ENCODE data around the gene COPS6.

The COPS6 gene

DNA sequence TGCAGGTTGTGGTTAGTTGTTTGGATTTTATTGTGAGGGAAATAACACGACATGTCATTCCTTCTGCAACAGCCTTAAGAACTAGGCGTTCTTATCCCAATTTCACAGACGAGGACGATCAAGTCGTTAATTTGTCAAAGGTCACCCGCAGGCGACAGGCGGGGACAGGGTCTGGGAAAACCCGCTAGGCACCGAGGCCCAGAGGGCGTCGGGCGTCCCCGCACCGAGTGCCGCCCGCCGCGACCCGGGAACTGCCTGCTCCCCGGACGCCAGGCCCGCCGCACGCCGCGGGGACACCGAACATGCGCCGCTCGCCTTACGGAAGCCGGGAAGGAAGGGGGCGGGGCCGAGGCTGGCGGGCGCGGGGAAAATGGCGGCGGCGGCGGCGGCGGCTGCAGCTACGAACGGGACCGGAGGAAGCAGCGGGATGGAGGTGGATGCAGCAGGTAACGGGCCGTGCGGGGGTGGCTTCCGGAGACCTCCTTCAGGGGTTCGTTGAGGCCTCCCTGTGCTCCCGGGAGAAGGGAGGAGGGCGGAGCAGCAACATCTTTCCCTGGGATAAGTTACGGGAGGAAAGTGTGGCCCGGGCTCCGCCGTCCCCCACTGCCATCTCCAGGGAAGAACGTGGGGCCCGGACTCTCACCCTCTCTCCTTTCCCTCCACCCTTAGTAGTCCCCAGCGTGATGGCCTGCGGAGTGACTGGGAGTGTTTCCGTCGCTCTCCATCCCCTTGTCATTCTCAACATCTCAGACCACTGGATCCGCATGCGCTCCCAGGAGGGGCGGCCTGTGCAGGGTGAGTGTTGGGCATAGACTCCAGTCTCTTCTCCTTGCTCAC, at the start of gene COPS6:
TSS of gene COPS6 (plus strand) at position 349 of the 837 bp plus-strand sequence. CDS start at position 371, 22 bp downstream.
- peak; percentile 82 for DNase-seq (ENCODE audit: low spot score)

GRCh38 chr7:100040575-100040974, 48.2 kb upstream of the COPS6 start:
- DNase-seq (ENCODE audit: low spot score), result no peak

DNA sequence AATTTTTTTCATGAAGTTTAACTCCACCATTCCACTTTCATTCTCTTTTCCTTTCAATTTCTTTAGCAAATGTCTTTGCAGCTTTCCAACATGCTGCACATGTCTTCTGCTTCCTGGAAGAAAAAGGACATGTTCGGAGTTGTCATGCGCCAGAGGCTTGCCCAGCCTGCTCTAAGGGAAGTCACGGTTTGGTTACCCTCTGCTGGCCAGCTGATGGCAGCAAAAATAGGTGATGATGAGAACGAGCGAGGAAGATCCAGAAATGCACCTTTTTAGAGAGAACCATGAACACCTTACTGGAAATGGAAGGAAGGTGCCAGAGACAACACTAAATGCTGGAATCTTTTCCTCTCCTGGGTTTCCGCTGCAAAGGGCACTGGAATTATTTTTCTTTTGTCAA, 44.1 kb upstream of the COPS6 start:
- peak; percentile 56 for DNase-seq (ENCODE audit: low spot score)

DNA sequence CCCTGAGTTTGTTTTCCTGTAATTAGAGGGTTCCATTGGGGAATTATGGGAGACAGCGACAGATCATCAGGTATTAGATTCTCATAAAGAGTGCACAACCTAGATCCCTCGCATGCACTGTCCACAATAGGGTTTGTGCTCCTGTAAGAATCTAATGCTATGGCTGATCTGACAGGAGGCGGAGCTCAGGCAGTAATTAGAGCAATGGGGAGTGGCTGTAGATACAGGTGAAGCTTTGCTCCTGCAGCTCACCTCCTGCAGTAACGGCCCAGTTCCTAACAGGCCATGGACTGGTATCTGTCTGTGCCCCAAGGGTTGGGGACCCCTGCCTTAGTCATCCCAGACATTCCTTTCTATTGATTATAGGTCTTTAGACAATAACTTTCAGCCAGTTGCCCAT, 40.1 kb upstream of the COPS6 start:
- no peak for DNase-seq (ENCODE audit: low spot score)

DNA sequence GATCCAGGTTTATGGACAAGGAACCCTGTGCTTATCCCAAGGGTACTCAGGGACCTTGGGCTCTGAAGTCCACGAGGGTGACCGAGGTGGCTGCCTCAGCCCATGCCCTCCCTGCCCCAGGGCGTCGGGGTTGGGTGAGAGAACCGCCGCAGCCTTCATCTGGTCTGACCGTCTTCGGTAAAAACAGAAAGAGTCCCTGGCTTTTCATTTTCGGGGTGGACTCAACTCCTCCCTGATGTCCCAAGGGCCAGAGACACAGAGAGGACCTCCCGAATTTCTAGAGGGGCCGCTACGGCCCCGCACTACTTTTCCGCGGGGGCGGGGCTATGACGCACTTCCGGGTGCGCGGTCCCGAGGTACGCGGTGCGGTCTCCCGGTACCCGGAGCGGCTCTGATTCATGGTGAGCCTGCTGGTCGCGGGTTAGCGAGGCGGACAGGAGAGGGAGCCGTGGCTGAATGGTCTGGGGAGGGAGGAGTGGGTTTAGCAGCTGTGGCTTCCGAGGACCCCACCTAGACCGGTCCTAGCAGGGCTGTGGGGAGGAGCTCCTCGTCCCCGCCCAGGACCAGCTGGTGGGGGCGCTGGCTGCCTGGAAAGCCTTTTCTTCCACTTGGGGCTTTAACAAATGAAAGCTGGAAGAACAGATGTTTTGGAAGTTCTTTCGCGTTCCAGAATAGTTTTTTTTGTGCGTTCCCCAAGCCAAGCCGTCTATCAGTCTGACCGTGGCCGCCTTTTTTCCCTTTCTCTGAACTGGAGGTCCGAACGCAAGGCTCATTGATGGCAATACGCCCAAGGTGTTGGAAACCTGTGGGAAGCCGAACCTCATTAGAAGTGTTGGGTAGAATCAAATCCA, 39.1 kb upstream of the COPS6 start, which contains the start of gene ZSCAN21:
TSS of gene ZSCAN21 (plus strand) at position 334 of the 851 bp plus-strand sequence. CDS start 7,233 bp downstream, outside the sequence.
- DNase-seq (ENCODE audit: low spot score), result peak; percentile 89

- no peak for DNase-seq (ENCODE audit: low spot score)
Measured at GRCh38 chr7:100051611-100052010, 37.2 kb upstream of the COPS6 start.

DNA sequence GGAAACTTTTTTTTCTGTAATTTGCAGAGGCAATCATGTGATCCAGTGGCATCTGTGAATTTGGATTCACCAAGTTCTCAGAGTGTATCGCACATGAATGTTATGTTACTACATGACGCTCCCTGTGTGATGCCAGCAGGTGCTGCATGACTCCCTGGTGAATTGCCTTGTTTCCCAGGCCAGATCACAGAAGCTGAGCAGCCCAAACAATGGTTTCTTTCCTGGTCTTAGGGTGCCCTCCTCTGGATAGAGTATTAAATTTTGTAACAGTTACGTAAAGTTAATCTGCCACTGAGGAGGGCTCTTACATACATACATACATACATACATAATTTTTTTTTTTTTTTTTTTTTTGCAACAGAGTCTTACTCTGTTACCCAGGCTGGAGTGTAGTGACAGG, 35.6 kb upstream of the COPS6 start:
- DNase-seq (ENCODE audit: low spot score), result peak; percentile 81

GRCh38 chr7:100057006-100057405, 31.8 kb upstream of the COPS6 start:
- DNase-seq (ENCODE audit: low spot score), result no peak

GRCh38 chr7:100059251-100059739, 29.5 kb upstream of the COPS6 start:
- DNase-seq (ENCODE audit: low spot score), result no peak

DNA sequence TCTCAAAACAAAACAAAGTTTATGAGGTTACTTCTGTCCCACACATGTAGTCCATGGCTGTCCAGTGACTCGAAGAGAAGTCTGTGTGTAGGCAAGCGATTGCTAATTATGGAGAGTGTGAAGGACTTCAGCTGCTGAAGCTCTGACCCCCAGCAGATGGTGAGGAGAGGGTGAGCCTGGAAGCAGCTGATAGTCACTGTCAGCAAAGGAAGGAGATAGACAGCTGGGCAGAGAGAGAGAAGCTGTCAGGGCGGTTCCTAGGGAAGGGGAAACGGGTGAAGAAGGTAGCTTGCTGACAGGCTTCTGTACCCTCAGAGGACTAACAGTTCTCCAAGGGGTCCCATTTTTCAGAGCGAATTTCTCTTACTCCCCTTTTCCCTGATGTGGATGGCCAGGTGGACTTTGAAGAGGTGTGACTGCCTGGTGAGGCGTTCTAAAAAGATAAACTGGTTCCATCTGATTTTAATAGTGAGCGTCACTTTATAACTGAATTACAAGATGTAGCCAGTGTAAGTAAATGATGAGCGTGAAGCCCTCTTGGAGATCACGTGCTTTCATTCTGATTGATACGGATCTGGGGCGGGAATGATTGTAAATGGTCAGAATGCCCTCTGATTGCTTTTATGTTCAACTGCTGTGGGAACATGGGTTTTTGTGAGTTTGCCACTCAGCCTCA, 27.1 kb upstream of the COPS6 start:
- DNase-seq (ENCODE audit: low spot score), result no peak

DNA sequence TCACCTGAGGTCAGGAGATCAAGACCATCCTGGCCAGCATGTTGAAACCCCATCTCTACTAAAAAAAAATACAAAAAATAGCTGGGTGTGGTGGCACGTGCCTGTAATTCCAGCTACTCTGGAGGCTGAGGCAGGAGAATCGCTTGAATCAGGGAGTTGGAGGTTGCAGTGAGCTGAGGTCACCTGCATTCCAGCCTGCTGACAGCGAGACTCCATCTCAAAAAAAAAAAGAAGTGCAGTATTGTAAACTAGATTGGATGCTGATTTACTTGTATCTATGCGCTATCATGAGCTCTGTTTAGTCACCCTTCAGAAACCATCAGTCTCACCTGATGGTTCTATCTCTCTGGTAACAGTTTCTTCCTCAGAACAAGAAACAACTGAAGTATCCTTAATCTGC, 25.4 kb upstream of the COPS6 start:
- no peak for DNase-seq (ENCODE audit: low spot score)

DNA sequence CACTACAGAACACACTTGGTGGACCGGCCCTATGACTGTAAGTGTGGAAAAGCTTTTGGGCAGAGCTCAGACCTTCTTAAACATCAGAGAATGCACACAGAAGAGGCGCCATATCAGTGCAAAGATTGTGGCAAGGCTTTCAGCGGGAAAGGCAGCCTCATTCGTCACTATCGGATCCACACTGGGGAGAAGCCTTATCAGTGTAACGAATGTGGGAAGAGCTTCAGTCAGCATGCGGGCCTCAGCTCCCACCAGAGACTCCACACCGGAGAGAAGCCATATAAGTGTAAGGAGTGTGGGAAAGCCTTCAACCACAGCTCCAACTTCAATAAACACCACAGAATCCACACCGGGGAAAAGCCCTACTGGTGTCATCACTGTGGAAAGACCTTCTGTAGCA, 24.6 kb upstream of the COPS6 start:
- DNase-seq (ENCODE audit: low spot score), result no peak

GRCh38 chr7:100065452-100066186, 23.1 kb upstream of the COPS6 start:
- no peak for DNase-seq (ENCODE audit: low spot score)

DNA sequence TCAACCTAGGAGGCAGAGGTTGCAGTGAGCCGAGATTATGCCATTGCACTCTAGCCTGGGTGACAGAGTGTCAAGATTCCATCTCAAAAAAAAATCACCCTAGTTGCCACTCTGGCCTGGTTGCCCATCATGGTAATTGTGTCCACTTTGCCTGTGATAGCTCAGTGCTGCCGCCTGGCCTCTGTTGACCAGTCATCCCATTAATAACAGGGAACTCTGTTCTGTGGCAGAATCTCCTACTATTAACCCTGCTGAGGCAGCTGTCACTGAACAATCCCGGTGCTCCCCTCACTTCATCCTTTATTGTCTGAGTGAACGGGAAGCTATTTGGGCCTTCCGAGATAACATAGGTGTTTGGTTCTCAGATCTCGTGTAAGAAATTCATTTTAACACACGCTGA, 21.8 kb upstream of the COPS6 start:
- no peak for DNase-seq (ENCODE audit: low spot score)

DNA sequence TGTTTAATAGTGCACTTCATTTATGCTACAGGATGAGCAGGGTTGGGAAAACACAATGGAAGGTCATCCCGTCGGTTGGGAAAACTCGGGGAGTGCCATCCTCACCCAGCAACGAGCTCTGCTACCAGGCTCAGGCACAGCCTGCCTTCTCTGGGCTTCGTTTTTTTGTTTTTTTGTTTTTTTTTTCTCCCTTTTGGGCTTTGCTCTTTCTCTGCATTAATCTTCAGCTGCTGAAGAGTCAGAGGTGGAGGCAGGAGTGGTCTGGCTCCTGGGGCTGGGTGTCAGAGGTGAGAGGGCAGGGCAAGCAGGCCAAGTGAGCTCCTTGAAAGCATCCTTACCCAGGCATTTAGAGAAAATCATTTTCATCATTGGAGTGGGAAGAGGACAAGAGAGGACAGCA, 18.8 kb upstream of the COPS6 start:
- DNase-seq (ENCODE audit: low spot score), result no peak

DNA sequence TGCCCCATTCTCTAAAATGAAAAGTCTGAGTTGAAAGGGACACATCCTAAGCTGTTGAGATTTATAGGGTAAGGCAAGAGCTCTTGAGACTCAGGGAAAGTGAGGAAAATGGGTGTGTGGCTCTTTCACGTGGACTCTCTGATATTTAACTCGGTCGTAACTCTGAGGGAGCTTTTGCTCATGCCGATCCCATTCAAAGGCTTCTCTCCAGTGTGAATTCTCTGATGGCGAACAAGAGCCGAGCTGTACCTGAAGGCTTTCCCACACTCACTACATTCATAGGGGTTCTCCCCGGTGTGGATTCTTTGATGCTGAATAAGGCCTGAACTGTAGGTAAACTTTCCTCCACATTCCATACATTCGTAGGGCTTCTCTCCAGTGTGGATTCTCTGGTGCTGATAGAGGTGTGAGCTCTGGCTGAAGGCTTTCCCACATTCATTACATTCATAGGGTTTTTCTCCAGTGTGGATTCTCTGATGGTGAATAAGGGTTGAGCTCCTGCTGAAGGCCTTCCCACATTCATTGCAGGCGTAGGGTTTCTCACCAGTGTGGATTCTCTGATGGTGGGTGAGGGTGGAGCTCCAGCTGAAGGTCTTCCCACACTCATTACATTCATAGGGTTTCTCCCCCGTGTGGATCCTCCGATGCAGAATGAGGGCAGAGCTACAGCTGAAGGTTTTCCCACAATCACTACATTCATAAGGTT, 17.6 kb upstream of the COPS6 start:
- DNase-seq (ENCODE audit: low spot score), result no peak

- DNase-seq (ENCODE audit: low spot score), result no peak
Measured at GRCh38 chr7:100072462-100072861, 16.3 kb upstream of the COPS6 start.

- DNase-seq (ENCODE audit: low spot score), result no peak
Measured at GRCh38 chr7:100074841-100075240, 13.9 kb upstream of the COPS6 start.

GRCh38 chr7:100075418-100075817, 13.4 kb upstream of the COPS6 start:
- no peak for DNase-seq (ENCODE audit: low spot score)

GRCh38 chr7:100077205-100077604, 11.6 kb upstream of the COPS6 start:
- DNase-seq (ENCODE audit: low spot score), result peak; percentile 44

GRCh38 chr7:100079024-100079560, 9.7 kb upstream of the COPS6 start:
- DNase-seq (ENCODE audit: low spot score), result no peak
